ENCODE data around the gene ZNF598.

Gene ZNF598

DNA sequence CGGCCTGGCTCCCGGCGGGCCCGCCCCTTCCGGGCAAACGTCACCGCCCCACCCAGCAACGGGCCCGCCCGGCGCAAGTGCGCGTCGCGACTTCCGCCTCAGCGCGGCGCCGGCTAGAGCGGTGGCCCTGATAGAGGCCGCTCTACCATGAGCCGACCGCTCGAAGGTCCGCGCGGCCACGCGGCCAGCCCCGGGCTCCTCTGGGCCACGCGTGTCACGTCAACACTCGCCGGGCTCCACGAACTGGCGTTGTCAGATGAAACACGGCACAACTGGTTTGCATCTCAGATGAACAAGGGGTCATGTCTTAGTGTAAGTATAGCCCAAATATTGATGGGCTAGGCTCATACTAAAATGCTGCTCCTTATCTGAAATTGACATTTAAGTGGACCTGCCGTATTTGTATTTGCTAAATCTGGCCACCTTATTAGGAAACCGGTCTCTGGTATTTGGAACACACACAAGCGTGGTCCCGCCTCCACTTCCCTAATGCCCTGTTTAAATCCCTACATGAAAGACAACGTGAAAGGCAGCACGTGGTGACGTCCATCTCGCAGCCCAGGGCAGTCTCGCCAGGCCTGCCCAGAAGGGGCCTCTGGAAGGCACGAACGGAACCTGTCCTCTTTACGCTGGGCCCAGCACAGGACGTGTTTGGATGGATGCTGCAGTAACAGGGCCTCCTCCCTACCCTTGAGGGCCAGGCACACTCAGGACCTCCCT, at the start of gene ZNF598:
TSS of gene ZNF598 (minus strand) at position 31 of the 720 bp plus-strand sequence.
- Histone ChIP-seq H3F3A (ENCODE audit: control insufficient read depth, insufficient read depth) (no peaks in the 10 kb centered on the region), H3K36me3 (ENCODE audit: control insufficient read depth, low read length) (peaks cover 46% of the 10 kb centered on the region), H3K4me3 (ENCODE audit: low read length) (peak within 1 kb of the TSS; percentile 88), H3K79me2 (ENCODE audit: control insufficient read depth, low read length) (peaks cover 57% of the 10 kb centered on the region), H3K9me3 (ENCODE audit: control insufficient read depth, insufficient read depth, low read length) (no peaks in the 10 kb centered on the region), H3K27me3 (ENCODE audit: control insufficient read depth, low read length) (no peaks in the 10 kb centered on the region), H4K20me1 (ENCODE audit: control insufficient read depth, insufficient read depth, low read depth, low read length) (peaks cover 28% of the 10 kb centered on the region), H3K4me1 (ENCODE audit: control insufficient read depth, low read length) (peaks cover 41% of the 10 kb centered on the region), H3K4me2 (ENCODE audit: low read length) (peak within 1 kb of the TSS; percentile 93), H3K27ac (ENCODE audit: low read depth, low read length) (peak within 1 kb of the TSS; percentile 61), H3K9me2 (replicated peaks; ENCODE audit: control insufficient read depth, low read length) (no peaks in the 10 kb centered on the region)
- TF ChIP-seq EZH2phosphoT487 (IDR thresholded peaks at IDR 0.05; ENCODE audit: borderline replicate concordance, low read length): no peak
- TF ChIP-seq, protein P1, sequence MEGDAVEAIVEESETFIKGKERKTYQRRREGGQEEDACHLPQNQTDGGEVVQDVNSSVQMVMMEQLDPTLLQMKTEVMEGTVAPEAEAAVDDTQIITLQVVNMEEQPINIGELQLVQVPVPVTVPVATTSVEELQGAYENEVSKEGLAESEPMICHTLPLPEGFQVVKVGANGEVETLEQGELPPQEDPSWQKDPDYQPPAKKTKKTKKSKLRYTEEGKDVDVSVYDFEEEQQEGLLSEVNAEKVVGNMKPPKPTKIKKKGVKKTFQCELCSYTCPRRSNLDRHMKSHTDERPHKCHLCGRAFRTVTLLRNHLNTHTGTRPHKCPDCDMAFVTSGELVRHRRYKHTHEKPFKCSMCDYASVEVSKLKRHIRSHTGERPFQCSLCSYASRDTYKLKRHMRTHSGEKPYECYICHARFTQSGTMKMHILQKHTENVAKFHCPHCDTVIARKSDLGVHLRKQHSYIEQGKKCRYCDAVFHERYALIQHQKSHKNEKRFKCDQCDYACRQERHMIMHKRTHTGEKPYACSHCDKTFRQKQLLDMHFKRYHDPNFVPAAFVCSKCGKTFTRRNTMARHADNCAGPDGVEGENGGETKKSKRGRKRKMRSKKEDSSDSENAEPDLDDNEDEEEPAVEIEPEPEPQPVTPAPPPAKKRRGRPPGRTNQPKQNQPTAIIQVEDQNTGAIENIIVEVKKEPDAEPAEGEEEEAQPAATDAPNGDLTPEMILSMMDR (IDR thresholded peaks at IDR 0.05; ENCODE audit: low read depth, low read length, poor library complexity, severe bottlenecking): no peak

DNA sequence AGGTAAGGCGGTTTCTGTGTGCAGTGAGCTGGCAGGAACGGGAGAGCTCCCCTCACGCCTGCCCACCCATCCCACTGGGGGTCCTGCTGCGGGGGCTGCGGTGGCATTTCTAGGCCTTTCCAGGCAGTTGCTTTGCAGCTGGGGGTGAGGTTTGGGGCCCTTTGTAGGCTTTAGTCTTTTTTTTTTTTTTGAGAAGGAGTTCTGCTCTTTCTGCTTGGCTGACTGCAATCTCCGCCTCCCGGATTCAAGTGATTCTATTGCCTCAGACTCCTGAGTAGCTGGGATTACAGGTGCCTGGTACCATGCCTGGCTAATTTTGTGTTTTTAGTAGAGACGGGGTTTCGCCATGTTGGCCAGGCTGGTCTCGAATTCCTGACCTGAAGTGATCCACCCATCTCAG, 49.3 kb upstream of the ZNF598 start:
- TF ChIP-seq EZH2phosphoT487 (IDR thresholded peaks at IDR 0.05; ENCODE audit: borderline replicate concordance, low read length): no peak
- TF ChIP-seq, protein P1 (IDR thresholded peaks at IDR 0.05; ENCODE audit: low read depth, low read length, poor library complexity, severe bottlenecking): no peak
- H3K79me2 ChIP-seq (ENCODE audit: control insufficient read depth, low read length): no peaks in the 10 kb centered on the region
- no peak overlapping the region for H3K4me3 ChIP-seq (ENCODE audit: low read length)
- H4K20me1 ChIP-seq (ENCODE audit: control insufficient read depth, insufficient read depth, low read depth, low read length): no peaks in the 10 kb centered on the region
- no peaks in the 10 kb centered on the region for H3F3A ChIP-seq (ENCODE audit: control insufficient read depth, insufficient read depth)
- no peaks in the 10 kb centered on the region for H3K9me3 ChIP-seq (ENCODE audit: control insufficient read depth, insufficient read depth, low read length)
- H3K36me3 ChIP-seq (ENCODE audit: control insufficient read depth, low read length): peaks cover 9% of the 10 kb centered on the region; the same call in 1 of the 2 replicates
- no peak overlapping the region for H3K4me2 ChIP-seq (ENCODE audit: low read length)
- H3K9me2 ChIP-seq (replicated peaks; ENCODE audit: control insufficient read depth, low read length): no peaks in the 10 kb centered on the region
- H3K27ac ChIP-seq (ENCODE audit: low read depth, low read length): no peak overlapping the region
- H3K27me3 ChIP-seq (ENCODE audit: control insufficient read depth, low read length): no peaks in the 10 kb centered on the region
- H3K4me1 ChIP-seq (ENCODE audit: control insufficient read depth, low read length): no peaks in the 10 kb centered on the region

DNA sequence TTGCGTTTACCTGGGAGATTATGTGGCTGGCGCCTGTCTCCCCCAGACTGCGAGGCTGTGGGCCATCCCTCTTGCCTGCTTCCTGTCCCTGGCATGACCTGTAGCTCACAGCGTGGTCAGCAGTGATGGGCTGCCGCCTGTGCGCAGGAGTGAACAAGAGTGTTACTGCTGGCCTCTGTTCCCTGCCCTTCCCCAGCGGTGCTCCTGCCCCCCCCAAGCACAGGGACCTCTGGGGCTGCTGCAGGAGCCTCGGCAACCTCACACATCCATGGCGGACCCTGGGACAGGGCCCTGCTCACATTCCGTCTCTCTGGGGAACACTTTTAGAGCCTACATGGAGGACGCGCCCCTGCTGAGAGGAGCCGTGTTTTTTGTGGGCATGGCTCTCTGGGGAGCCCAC, 48.8 kb upstream of the ZNF598 start:
- H3K27ac ChIP-seq (ENCODE audit: low read depth, low read length): no peak overlapping the region
- no peak overlapping the region for H3K4me3 ChIP-seq (ENCODE audit: low read length)
- H3K4me2 ChIP-seq (ENCODE audit: low read length): no peak overlapping the region
- H3K36me3 ChIP-seq (ENCODE audit: control insufficient read depth, low read length): peaks cover 6% of the 10 kb centered on the region; the same call in 1 of the 2 replicates
- TF ChIP-seq, protein P1 (IDR thresholded peaks at IDR 0.05; ENCODE audit: low read depth, low read length, poor library complexity, severe bottlenecking): no peak
- TF ChIP-seq EZH2phosphoT487 (IDR thresholded peaks at IDR 0.05; ENCODE audit: borderline replicate concordance, low read length): no peak
- H3K4me1 ChIP-seq (ENCODE audit: control insufficient read depth, low read length): no peaks in the 10 kb centered on the region
- H4K20me1 ChIP-seq (ENCODE audit: control insufficient read depth, insufficient read depth, low read depth, low read length): no peaks in the 10 kb centered on the region
- H3K9me3 ChIP-seq (ENCODE audit: control insufficient read depth, insufficient read depth, low read length): no peaks in the 10 kb centered on the region
- no peaks in the 10 kb centered on the region for H3K27me3 ChIP-seq (ENCODE audit: control insufficient read depth, low read length)
- H3K79me2 ChIP-seq (ENCODE audit: control insufficient read depth, low read length): no peaks in the 10 kb centered on the region
- H3F3A ChIP-seq (ENCODE audit: control insufficient read depth, insufficient read depth): no peaks in the 10 kb centered on the region
- no peaks in the 10 kb centered on the region for H3K9me2 ChIP-seq (replicated peaks; ENCODE audit: control insufficient read depth, low read length)
